GM18508 (cell line): ENCODE measurements around the gene NELFA.
"Not testable (repeated sequence)": the region's sequence is repeated elsewhere in the genome, so short reads cannot be mapped to it uniquely, and the experiment has no call there.

Source experiments
- ATAC-seq: cut with Tn5 transposase; IDR thresholded peaks from one replicate; pipeline ENCODE4 v1.9.1; 2021; ENCODE audit warnings: moderate number of reproducible peaks; ENCODE audit not compliant: insufficient read depth, unreplicated experiment

The NELFA gene

GRCh38 chr4:1997712-1998111 is 11.1 kb downstream of the NELFA start:
- ATAC-seq, result no peak

GRCh38 chr4:1996866-1997611 is 11.7 kb downstream of the NELFA start:
- no peak for ATAC-seq

GRCh38 chr4:1994938-1995337 is 13.8 kb downstream of the NELFA start:
- ATAC-seq, result no peak

- not testable (repeated sequence) for ATAC-seq
Measured at GRCh38 chr4:1993718-1994516, 14.9 kb downstream of the NELFA start.

- ATAC-seq, result no peak
Measured at GRCh38 chr4:1993169-1993516, 15.6 kb downstream of the NELFA start.

GRCh38 chr4:1992468-1993168 is 16.2 kb downstream of the NELFA start:
- no peak for ATAC-seq

- no peak for ATAC-seq
Measured at GRCh38 chr4:1991596-1992434, 17.0 kb downstream of the NELFA start.

- no peak for ATAC-seq
Measured at GRCh38 chr4:1991087-1991486, 17.7 kb downstream of the NELFA start.

- ATAC-seq, result no peak
Measured at GRCh38 chr4:1990676-1991075, 18.1 kb downstream of the NELFA start.

- no peak for ATAC-seq
Measured at GRCh38 chr4:1990348-1990645, 18.5 kb downstream of the NELFA start.

GRCh38 chr4:1989533-1990347 is 19.0 kb downstream of the NELFA start:
- ATAC-seq, result no peak

GRCh38 chr4:1988327-1988724 is 20.4 kb downstream of the NELFA start:
- no peak for ATAC-seq

GRCh38 chr4:1987721-1988326 is 20.9 kb downstream of the NELFA start:
- no peak for ATAC-seq

GRCh38 chr4:1987296-1987695 is 21.5 kb downstream of the NELFA start:
- no peak for ATAC-seq

- no peak for ATAC-seq
Measured at GRCh38 chr4:1986578-1987210, 22.1 kb downstream of the NELFA start.

- ATAC-seq, result no peak
Measured at GRCh38 chr4:1985780-1986577, 22.8 kb downstream of the NELFA start.

- ATAC-seq, result no peak
Measured at GRCh38 chr4:1985294-1985693, 23.5 kb downstream of the NELFA start.
